HG02678 (cell line): ENCODE results near the gene GRM8.

Source experiments
- ATAC-seq: cut with Tn5 transposase; IDR thresholded peaks from one replicate; pipeline ENCODE4 v1.9.1; 2021; ENCODE audit warnings: mild to moderate bottlenecking, moderate library complexity; ENCODE audit not compliant: unreplicated experiment

Gene GRM8

DNA sequence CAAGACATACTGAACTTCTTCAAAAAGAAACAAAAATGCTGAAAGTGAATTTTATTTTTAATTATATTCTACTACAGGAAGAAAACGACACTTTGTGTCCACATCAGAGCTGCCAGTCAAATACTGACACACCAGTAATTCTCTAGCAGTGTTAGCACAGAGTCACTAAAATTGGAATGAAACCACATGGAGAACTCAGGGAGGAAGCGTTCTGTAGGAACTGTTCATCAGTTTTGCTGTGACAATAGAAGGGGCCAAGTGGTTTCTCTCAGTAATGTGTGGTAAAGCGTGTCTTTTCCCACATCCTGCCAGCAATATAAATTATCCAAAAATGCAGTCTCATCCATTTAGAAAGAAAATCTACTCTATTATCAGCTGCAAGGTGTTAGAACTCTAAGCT is 683.3 kb downstream of the GRM8 start:
- ATAC-seq = no peak

DNA sequence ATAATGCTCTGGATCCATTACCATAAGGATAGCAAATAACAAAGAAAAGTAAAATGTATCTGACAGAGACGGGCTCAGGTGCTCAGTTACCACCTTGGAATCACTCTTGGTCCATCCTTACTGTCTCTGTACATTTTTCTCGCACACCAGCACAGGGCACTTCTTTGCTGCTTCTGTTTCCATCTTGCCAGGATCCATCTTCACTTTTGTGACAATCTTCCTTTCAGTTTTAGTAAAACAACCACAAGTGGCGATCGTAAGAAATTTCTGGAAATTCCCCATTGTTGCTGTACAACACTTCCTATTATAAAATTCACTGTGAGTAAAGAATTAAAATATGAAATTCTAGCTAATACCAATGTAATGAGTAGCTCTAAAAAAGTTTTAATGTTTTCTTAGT is 695.5 kb downstream of the GRM8 start:
- peak; percentile 45 for ATAC-seq

DNA sequence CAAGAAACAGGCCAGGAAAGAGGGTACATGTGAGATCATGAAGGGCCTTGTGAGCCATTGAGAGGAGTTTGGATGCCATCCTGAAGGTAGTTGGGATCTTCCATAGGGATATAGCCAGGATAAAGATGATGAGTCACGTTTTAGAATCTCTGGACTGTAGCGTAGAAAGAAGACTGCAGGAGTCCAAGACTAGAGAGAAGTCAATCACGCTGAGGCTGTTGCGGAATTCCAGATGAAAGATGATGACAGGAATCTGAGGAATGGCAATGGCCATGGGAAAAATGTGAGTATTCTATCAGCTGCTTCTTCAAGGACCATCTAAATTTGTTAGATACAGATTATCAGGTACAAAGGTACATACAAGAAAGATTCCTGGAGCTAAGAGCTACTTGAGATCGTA is 711.3 kb downstream of the GRM8 start:
- no peak for ATAC-seq

DNA sequence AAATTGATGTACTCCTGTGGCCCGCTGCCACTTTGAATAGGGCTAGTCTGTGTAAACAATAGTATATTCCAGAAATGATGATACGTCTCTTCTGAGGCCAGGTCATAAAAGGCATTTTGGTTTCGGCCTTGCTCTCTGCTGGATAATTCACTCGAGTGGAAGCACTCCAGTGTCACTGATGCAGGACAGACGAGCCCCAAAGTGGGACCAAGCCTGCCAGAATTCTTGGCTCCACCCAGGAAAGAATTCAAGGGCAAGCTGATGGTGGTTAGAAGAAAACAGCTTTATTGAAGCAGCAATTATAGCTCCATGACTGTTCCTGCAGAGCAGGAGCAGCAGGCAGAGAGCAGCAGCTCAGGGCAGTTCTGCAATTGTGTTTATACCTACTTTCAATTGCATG is 717.6 kb downstream of the GRM8 start:
- no peak for ATAC-seq

DNA sequence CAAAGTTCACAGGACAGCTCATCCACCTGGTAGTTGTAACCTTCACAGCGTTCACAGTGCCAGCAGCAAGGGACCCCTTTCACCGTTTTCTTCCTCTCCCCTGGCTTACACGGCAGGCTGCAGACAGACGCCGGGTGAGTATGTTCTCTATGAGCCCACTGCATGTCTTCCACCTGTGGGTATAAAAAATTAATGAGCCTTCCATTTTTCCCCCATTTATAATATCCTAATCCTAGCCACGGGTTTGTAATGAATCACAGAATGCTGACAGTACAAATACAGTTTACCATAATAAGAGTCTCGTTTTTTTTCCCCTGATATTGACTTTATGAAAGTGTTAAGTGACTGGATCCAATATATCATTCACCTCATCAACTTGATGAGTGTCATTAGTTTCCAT is 719.0 kb downstream of the GRM8 start:
- ATAC-seq = no peak

DNA sequence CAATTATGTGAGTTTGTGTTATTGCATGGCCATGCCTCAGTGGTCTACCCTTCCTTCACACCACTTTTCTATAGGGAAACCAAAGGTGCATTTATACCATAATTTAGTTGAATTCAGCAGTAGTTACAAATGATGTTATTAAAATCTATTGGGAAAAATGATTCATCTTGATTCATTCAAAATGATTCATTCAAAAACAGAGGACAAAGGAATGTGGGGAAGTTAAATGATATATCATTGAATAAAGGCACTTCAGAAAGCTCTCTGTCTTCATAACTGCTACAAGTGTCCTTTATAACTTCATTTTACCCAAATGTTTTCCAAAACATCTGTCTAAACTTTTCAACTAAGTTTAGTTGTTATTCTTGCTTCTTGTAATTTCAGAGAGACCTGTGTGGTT is 722.9 kb downstream of the GRM8 start:
- no peak for ATAC-seq

DNA sequence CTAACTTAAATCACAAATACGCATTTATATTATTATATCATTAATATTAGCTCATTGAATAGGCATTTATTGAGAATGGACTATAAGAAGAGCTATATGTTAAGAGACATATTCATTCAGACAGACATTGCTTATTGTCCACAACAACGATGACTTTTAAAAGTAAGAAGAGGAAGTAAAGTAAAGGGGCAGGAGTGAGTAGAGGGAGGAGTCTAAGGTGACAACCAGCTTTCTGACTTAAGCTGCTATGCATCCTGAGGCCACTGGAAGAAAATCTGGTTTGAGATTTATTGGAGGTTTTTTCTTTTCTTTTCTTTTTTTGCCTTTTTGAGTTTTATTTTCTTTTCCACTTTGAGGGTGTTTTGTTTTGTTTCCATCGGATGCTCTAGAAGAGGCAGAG is 723.5 kb downstream of the GRM8 start:
- ATAC-seq = no peak

DNA sequence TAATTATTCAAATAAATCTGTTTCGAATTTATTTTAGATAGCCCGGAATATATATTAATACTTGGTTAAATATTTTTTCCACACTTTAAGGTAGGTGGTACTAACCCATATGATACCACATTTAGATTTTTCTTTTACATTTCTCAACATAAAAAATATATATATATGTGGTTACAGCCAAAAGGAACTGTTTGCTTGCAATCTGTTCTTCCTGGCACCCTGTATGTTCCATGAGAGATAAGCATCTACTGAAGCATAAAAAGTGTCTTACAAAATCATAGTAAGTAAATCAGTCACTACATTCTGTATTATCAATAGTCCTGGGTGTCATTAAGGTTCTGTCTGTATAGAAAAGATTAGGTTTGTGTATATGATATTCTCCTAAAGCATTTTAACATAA is 726.8 kb downstream of the GRM8 start:
- ATAC-seq = no peak

DNA sequence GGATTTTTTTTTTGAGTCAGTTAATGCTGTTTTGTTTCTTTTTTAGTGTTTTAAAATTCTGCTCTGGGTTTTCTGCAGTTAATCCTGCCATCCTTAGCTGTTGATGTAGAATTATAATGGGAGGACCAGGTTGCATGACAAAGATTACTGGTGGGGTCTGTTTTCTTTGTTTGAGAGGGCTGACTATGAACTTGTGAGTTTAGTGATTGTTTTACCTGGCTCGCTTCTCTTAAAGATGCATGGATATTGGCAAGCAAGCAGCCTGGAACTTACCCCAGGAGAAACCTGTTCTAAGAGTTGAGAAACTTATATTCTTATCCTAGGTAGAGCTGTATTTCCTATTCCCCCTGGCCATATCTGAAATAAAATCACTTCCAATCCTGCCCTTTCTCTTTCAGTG is 727.8 kb downstream of the GRM8 start:
- no peak for ATAC-seq

DNA sequence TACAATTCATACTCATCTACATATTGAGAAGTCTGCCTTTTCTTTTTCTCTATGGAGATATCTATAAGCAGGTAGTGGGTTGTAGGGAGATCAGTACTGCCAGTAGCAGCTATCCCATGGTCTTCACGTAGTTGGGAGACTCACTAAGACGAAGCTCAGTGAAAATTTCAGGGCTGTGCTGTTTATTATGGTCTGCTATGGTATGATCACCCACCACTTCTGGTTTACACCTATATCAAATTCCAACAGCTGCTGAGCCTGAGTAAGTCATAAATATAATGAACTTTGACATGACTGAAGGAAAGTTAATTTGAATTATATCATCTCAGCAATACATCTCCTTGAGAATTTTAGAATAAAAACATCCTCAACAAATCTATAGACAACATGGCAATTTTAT is 741.7 kb downstream of the GRM8 start:
- ATAC-seq = no peak

DNA sequence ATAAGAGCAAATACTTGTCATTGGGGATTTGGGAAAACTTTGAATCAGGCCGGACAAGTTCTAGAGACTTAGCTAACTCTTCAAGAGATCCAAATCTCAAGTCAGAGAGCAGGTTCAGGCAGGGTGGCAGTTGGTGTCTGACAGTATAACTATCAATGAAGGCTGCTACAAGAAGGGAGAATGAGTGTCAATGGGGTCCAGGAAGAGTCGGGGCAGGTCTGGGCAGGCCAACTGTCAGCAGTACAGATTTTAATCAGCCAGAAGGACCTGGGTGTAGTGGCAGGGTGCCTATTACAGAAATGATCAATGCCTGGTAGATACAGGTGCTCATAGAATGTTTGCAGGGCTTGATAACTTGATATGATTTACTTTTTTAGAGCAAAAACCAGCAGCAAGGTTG is 751.1 kb downstream of the GRM8 start:
- ATAC-seq = no peak

DNA sequence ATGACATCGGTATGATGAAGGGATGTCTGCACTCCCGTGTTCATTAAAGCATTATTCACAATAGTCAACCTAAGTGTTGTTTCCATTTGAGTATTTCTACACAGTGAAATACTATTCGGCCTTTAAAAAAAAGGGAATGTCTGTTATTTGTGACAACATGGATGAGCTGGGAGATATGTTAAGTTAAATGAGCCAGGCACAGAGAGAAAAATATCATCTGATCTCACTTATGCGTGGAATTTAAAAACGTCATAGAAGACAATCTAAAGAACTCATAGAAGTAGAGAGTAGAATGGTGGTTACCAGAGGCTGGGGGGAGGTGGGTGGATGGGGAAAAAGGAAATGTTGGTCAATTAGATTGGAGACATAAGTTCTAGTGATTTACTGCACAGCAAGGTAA is 753.3 kb downstream of the GRM8 start:
- no peak for ATAC-seq

DNA sequence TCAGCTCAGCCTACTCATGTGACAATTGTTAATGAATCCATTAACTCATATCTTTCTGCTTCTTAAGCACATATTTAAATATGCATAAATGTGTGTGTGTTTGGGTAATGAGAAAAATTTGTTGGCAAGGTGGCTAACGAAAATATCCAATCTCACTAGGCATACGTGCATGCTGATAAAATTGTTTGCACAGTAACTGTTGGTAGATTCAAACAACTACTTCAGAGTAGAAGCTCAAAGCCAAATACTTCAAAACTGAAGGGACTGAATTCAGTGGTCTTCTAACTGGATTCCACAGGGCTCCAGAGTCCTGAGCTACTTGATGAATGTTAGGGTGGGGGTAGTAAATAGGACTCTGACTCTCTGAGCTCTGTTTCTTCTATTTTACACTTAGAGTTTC is 757.0 kb downstream of the GRM8 start:
- ATAC-seq = no peak

DNA sequence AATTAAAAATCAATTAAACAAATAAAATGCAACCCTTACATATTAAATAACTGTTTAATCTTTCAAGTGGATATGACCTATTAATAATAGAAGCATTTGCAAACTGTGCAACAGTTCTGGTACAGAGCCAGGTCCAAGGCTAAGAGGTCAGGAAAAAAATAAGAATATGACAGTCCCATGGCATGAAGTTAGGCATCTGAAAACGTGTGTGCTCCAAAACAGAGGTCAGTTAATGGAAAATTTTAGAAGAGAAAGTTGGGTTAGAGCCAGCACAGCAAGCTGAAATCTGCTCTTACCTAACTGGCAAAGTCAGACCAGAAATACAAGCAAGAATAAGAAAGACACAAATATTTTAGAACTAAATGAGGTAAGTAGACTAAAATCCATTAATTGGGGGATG is 757.7 kb downstream of the GRM8 start:
- no peak for ATAC-seq

DNA sequence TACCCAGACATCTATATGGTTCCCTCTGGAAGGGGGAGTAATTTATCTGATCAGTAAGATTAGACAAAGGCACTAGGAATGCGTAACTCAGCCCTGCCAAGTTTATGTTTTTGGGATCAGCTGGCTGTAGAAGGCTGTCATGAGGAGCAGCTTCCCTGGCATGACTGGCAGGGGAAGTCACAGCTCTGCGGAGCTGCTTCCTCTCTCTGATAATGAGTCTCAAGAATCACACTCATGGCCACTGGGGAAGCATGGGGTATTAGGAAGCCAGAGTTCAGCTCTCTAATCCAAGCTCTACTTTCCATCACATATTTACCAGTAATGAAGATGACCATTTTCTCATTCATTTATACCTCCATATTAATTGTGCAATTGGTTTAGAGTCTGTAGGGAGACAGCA is 758.9 kb downstream of the GRM8 start:
- ATAC-seq = no peak

DNA sequence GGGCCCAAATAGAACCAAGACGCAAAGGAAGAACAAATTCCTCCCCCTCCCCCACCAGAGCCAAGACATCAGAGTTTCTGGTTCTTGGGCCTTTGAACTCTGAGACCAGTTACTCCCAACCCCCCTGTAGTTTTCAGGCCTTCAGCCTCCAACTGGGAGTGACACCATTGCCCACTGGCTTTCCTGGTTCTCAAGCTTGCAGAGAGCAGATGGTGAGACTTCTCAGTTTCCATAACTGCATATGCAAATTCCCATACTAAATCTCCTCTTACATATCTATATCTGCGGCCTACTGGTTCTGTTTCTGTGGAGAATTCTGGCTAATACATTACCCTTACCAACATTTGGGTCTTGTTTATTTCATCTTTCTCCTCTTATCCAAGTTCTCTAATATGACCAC is 762.9 kb downstream of the GRM8 start:
- ATAC-seq = no peak

DNA sequence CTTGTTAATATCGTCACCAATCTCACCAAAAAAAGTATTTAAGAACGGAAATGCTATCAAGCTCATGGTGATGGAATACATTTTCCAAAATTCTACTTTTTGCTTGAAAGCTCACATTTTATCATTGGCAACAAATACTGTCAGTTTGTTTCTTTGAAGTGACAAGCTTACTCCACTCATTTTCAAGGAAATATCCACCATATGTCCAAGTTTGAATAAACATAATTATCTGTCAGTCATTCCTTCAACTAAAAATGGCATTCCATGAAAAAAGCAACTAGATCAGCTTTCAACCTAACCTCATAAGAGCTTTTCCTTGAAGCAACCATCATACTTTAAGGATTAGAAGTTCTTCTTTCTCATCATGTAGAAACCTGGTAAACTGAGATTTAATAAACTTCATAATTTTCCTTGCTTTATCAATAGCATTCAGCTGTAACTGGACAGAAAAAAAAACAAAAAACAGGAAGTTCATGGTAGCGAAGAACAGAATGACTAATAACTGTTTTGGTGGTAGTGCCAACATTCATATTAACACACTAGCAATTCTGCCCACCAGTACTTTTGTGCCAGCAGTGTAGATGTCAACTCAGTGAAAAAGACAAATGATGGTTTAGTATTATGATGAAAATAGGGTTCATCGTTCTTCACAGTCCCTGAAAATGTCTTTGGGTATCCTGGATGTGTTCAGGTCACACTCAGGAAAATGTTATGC is 764.9 kb downstream of the GRM8 start:
- ATAC-seq = no peak

DNA sequence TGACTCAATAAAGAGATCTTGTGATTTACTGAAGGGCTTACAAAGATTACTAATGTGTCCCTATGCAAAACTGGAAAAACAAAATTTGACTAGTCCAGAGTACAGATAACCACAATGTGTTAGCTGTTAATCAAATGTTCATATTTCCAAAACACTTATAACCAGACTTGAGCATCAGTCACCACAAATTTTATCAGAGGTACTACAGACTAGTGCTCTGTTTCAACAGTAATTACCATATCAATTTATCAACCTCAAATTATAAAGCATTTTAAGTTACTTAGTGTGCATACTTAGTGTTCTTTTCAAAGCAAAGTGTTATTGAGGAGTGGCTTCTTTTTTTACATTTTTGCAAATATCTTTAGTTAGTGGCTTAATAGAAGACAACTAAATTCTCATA is 765.9 kb downstream of the GRM8 start:
- ATAC-seq = no peak

DNA sequence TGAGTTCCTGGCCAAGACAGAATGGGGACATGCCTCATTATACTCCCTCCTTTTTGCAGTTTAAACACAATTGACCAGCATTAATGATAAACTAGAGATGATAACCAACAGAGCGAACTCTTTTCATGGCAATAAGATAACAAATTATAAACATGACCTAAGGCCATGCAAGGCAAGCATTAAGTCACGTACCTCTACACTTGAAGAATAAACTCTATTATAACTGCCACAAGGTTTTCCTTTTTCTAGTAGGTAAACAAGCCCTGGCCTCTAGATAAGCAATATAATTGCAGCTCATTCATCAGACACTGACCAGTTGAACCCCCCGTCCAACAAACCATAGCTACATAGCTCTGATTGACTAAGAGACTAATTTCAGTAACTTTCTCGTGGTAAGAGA is 767.0 kb downstream of the GRM8 start:
- no peak for ATAC-seq

DNA sequence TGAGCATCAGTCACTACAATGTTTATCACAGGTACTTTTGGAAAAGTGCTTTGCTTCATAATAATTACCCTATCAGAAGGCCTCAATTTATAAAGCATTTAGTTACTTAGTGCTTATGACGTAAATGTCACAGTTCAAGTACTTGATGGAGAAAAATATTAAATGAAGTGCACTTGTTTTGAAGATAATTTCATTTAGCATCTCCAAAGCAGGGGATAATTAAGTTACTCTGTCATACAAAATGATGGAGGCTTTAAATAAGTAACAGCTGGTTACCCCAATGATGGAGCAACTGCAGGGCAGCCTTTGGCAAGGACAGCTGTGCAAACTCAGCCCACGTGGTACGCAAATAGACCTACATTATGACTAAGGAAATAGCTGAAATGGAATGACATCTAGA is 768.8 kb downstream of the GRM8 start:
- no peak for ATAC-seq

DNA sequence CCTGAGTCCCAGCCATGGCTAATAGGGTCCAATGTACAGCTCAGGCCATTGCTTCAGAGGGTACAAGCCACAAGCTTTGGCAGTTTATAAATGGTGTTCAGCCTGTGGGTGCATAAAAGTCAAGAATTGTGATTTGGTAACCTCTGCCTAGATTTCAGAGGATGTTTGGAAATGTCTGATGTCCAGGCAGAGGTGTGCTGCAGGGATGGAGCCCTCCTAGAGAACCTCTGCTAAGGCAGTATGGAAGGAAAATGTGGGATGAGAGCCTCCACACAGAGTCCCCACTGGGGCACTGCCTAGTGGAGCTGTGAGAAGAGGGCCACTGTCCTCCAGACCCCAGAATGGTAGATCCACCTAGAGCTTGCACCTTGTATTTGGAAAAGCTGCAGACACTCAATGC is 779.9 kb downstream of the GRM8 start:
- no peak for ATAC-seq

DNA sequence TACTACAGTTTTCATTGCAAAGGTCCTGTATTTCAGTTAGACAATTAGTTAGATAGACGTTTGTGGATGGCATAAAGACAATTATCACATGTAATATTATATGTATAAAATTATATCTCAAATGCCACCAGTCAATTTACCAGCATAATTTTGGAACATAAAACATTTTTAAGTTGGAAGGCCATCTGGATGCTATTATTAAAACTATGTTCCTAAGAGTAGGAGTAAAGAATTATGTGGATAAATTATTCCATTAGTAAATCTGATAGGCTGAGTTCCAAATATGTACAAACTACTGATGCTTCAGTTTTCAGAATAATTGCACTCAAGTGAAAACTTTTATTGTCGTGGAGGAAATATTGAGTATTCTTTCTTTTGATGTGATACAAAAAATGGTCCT is 790.3 kb downstream of the GRM8 start:
- ATAC-seq = no peak

DNA sequence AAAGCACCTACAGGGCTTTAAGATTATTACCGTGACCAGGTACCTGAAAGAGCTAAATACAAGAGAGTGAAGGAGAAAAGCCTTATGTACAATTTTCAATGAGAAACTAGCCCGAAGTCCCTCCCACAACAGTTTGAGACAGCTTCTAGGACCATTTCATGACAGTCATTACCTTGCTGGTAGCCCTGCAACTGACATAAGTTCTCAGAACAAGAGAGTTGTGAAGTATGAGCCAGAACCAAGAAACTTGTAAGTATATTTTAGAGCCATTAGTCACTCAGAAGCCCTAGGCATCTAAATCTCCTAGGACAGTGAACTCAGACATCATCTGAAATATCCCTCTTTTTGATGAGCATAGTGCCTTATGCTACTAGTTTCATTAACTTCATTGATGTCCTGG is 792.1 kb downstream of the GRM8 start:
- ATAC-seq = no peak

DNA sequence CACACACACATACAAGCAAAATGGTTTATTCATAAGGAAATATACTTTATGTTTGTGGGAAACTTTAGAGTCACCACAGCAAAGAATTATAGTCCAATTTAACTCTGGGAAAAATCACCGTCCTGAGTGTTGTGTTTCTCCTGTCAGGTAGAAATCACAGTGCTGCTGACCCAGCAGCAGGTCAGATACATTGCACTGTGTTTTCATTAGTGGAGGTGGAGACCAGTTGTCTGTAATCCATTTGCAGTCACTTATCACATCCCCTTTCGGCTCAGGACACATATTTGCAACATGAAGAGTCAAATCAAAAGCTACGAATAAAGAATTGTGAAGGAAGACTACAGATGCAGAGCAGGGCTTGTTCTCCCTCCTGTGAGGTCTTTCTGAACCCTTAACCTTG is 799.6 kb downstream of the GRM8 start:
- no peak for ATAC-seq
